Cardiac atrium fibroblast (primary cell): ENCODE data around the gene SERPINB11. TPM values are rescaled to one million over a fixed set of nuclear protein-coding genes. Genes with fewer than 3 reads are reported as not detected.

ENCODE experiments used
- total RNA-seq: library from RNA; depleted of rRNA; stranded (reverse); fragments of >200 nt; gene quantifications from 2 replicates; pipeline ENCODE4 v1.2.3, GENCODE V29; 2015

Gene SERPINB11, protein sequence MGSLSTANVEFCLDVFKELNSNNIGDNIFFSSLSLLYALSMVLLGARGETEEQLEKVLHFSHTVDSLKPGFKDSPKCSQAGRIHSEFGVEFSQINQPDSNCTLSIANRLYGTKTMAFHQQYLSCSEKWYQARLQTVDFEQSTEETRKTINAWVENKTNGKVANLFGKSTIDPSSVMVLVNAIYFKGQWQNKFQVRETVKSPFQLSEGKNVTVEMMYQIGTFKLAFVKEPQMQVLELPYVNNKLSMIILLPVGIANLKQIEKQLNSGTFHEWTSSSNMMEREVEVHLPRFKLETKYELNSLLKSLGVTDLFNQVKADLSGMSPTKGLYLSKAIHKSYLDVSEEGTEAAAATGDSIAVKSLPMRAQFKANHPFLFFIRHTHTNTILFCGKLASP
- total RNA-seq = not detected in 2 replicates

DNA sequence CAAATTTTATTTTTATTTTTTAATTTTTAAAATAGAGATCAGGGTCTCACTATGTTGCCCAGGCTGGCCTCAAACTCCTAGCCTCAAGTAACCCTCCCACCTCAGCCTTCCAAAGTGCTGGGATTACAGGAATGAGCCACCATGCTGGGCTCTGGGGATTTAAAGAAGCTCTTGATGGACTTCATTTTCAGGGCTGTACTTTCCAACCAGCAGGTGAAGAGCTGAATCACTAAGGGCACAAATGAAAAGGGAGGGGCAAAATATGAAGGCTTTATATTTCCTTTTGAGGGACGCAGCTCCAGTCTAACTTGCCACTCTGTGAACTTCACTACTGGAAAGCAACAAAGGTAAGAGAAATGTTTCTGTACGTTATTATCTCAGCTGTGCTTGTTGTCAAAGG is at the start of gene SERPINB11:
Gene SERPINB11, plus strand, starts transcription at position 301 of the 400 bp plus-strand sequence. CDS start 7,234 bp downstream, outside the sequence.

DNA sequence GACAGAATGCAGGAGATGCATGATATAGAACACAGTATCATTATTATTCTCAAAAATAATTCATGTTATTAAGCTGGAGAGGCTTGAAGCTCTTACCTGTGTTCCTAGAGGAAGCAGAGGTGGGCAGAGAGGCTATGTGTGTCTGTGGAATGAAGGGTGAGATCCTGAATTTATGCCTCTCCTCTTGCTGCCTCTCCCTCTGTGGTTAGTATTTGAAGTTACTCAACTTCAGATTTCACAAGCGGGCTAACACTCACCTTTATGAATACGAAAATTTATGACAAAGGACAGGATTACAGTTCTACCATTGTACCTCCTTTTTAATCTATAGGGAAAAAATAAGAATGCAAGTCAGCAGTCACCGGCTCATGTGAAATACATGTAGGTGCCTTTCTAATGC is 41.0 kb upstream of the SERPINB11 start, which contains the start of gene SERPINB3:
Gene SERPINB3, minus strand, starts transcription at position 144 of the 400 bp plus-strand sequence. CDS start 677 bp downstream, outside the sequence.

Other genes starting within 250 kb of the SERPINB11 start
- not detected in 2 replicates for gene SERPINB5, start 226.0 kb upstream of the SERPINB11 start, total RNA-seq
- gene SERPINB12, start 160.6 kb upstream of the SERPINB11 start, total RNA-seq = not detected in 2 replicates
- gene SERPINB13, start 115.6 kb upstream of the SERPINB11 start, total RNA-seq = not detected in 2 replicates
- gene SERPINB4, start 58.7 kb upstream of the SERPINB11 start, total RNA-seq = not detected in 2 replicates
- not detected in 2 replicates for gene SERPINB3, start 41.1 kb upstream of the SERPINB11 start, total RNA-seq
- gene SERPINB7, start 72.5 kb downstream of the SERPINB11 start, total RNA-seq = not detected in 2 replicates
- gene SERPINB2, start 184.7 kb downstream of the SERPINB11 start, total RNA-seq = not detected in 2 replicates
- gene SERPINB10, start 205.0 kb downstream of the SERPINB11 start, total RNA-seq = not detected in 2 replicates
- not detected in 2 replicates for gene HMSD, start 246.3 kb downstream of the SERPINB11 start, total RNA-seq